ENCODE results near the gene ARHGAP18. TPM values are rescaled to one million over a fixed set of nuclear protein-coding genes. Genes with fewer than 3 reads are reported as not detected.

The ARHGAP18 gene
- total RNA-seq, 1 experiment from 2014 or later: 2.4 TPM

DNA sequence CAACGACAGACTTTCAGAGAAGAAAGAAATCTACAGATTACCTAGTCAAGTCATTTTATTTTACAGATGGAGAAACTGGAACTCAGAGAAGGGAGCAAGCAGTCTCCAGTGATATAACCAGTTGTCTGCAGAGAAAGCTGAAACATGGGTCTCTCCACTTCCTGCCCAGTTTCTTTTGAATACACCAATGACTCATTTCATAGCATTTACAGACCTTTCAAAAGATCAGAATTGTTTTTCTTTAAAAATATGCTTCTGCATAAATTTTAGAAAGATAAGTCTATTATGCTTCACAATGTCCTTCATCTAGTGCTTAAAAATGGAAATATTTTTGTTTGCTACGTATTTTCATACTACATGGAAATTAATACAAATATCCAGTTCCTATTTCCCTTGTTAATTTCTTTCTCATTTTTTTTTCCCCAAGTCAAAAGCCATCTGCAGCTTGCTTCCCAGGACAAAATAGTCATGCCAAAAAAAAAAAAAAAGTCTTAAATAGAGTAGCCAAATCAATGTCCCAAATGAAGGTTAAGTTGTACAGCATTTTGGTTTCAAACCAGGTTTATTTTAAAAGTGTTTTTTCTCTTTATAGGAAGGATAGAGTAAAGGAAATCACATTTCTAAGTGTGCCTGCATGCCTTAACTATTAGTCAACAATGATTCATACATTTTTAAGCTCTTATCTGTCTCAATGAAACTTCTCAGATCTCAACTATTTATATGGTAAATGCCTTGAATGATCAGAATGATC is 36.9 kb downstream of the ARHGAP18 start:
- Mint-ChIP-seq H3K9me3 (no peaks in the 10 kb centered on the region), H3K27ac (peak overlapping the region in 1 of 3 experiments; percentile 75; a peak in 2 of 7 replicates), H3K27me3 (ENCODE audit: low read depth) (no peaks in the 10 kb centered on the region), H3K4me3 (no peak overlapping the region), H3K36me3 (ENCODE audit: insufficient read depth in 1 of 3, low read depth in 3 of 3) (no peaks in the 10 kb centered on the region), H3K4me1 (peaks cover 18 to 20% of the 10 kb centered on the region in 2 experiments)
- TF ChIP-seq, protein P1, sequence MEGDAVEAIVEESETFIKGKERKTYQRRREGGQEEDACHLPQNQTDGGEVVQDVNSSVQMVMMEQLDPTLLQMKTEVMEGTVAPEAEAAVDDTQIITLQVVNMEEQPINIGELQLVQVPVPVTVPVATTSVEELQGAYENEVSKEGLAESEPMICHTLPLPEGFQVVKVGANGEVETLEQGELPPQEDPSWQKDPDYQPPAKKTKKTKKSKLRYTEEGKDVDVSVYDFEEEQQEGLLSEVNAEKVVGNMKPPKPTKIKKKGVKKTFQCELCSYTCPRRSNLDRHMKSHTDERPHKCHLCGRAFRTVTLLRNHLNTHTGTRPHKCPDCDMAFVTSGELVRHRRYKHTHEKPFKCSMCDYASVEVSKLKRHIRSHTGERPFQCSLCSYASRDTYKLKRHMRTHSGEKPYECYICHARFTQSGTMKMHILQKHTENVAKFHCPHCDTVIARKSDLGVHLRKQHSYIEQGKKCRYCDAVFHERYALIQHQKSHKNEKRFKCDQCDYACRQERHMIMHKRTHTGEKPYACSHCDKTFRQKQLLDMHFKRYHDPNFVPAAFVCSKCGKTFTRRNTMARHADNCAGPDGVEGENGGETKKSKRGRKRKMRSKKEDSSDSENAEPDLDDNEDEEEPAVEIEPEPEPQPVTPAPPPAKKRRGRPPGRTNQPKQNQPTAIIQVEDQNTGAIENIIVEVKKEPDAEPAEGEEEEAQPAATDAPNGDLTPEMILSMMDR (conservative IDR thresholded peaks at IDR 0.05): no peak
- H2AFZ ChIP-seq (ENCODE audit: low read length): no peak overlapping the region
- no peak overlapping the region for H2AK5ac ChIP-seq (ENCODE audit: insufficient read length, low read length)
- no peak for DNase-seq
- no peak overlapping the region for H2BK15ac ChIP-seq (ENCODE audit: low read depth, low read length)
- H4K20me1 ChIP-seq (ENCODE audit: control insufficient read depth, insufficient read depth, insufficient read length): no peaks in the 10 kb centered on the region
- H3K14ac ChIP-seq (ENCODE audit: insufficient read depth, low read length): no peak overlapping the region
- no peaks in the 10 kb centered on the region for H3K4me1 ChIP-seq (ENCODE audit: insufficient read depth, low read length)
- no peak overlapping the region for H3K23ac ChIP-seq (ENCODE audit: insufficient read length, low read depth, low read length)
- H2BK120ac ChIP-seq (ENCODE audit: low read depth, low read length, poor library complexity, severe bottlenecking): no peak overlapping the region
- H4K8ac ChIP-seq (replicated peaks; ENCODE audit: insufficient read length, low read depth, low read length): no peak overlapping the region
- H2BK20ac ChIP-seq (ENCODE audit: low read depth, low read length, poor library complexity, severe bottlenecking): no peak overlapping the region
- H3K9me3 ChIP-seq (ENCODE audit: control insufficient read depth, low read depth, low read length): no peaks in the 10 kb centered on the region
- H3K18ac ChIP-seq (ENCODE audit: insufficient read length, low read depth, low read length): no peak overlapping the region
- H3K56ac ChIP-seq (ENCODE audit: insufficient read length, low read depth, low read length): no peak overlapping the region
- no peaks in the 10 kb centered on the region for H3K79me2 ChIP-seq (ENCODE audit: insufficient read depth, low read length)
- no peak overlapping the region for H2BK5ac ChIP-seq (ENCODE audit: insufficient read length, low read length)
- no peak overlapping the region for H3K4me2 ChIP-seq (ENCODE audit: insufficient read depth, insufficient read length, low read length)
- WGBS (ENCODE audit: extremely low coverage, insufficient read length, low lambda C conversion rate): no CpG with 5 or more reads among the region's 2 CpGs
- no peak overlapping the region for H3T11ph ChIP-seq (ENCODE audit: low read length)
- no peaks in the 10 kb centered on the region for H3K27me3 ChIP-seq (ENCODE audit: insufficient read depth, low read length)
- H4K91ac ChIP-seq (ENCODE audit: insufficient read length, low read depth, low read length): no peak overlapping the region
- no peak overlapping the region for H4K5ac ChIP-seq (ENCODE audit: insufficient read length, low read depth, low read length)
- H3K23me2 ChIP-seq (ENCODE audit: insufficient read length, low read depth, low read length, poor library complexity, severe bottlenecking): no peaks in the 10 kb centered on the region
- no peak overlapping the region for H3K9ac ChIP-seq (ENCODE audit: extremely low read depth, insufficient read length, low read length)
- no peaks in the 10 kb centered on the region for H3K79me1 ChIP-seq (ENCODE audit: insufficient read depth, low read depth, low read length, poor library complexity, severe bottlenecking)
- no peak overlapping the region for H3K27ac ChIP-seq (ENCODE audit: insufficient read length, low read depth, low read length)
- H3K4ac ChIP-seq (ENCODE audit: low read depth, low read length): no peak overlapping the region
- no peak overlapping the region for H2BK12ac ChIP-seq (ENCODE audit: insufficient read length, low read depth, low read length)
